GM21737 (cell line): ENCODE data around the gene HSPA1A.

Experiments
- ATAC-seq: cut with Tn5 transposase; IDR thresholded peaks from one replicate; pipeline ENCODE4 v1.9.1; 2021; ENCODE audit warnings: mild to moderate bottlenecking, moderate library complexity; ENCODE audit not compliant: unreplicated experiment

Gene HSPA1A

DNA sequence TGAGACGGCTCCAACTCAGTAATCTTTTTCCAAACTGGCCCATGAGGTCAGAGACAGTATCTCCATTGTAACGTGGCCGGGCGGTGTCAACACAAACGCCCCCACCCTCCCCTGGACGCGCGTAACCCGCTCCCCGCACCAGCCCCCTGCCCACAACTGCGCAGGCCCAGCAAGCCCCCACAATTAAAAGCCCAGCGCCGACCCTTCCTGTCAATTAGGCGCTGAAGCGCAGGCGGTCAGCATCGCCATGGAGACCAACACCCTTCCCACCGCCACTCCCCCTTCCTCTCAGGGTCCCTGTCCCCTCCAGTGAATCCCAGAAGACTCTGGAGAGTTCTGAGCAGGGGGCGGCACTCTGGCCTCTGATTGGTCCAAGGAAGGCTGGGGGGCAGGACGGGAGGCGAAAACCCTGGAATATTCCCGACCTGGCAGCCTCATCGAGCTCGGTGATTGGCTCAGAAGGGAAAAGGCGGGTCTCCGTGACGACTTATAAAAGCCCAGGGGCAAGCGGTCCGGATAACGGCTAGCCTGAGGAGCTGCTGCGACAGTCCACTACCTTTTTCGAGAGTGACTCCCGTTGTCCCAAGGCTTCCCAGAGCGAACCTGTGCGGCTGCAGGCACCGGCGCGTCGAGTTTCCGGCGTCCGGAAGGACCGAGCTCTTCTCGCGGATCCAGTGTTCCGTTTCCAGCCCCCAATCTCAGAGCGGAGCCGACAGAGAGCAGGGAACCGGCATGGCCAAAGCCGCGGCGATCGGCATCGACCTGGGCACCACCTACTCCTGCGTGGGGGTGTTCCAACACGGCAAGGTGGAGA lies at the start of gene HSPA1A, which contains the start of gene HSPA1L:
Gene HSPA1A (plus strand): TSS at position 519 of the 814 bp plus-strand sequence. CDS start 214 bp downstream, at position 733.
Gene HSPA1L (minus strand): TSS at position 259 of the 814 bp plus-strand sequence. CDS start 3,311 bp downstream, outside the sequence.
- no peak for ATAC-seq

DNA sequence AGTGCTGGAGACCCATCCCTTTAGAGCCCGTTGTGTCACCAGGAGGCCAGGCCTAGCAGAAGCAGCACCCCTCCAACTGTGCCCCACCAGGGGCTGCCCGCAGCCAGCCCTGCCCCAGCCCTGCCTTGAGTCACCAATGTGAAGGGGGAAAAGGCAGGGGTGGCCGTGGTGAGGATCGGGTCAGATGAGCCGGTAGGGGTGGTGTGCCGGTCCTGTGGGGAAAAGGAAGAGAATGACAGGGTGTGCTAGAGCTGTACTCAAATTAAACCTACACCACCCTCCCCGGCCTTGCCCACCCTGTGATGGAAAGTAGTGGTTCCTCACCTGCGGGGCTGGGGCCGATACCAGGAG lies 49.8 kb upstream of the HSPA1A start:
- ATAC-seq = no peak

DNA sequence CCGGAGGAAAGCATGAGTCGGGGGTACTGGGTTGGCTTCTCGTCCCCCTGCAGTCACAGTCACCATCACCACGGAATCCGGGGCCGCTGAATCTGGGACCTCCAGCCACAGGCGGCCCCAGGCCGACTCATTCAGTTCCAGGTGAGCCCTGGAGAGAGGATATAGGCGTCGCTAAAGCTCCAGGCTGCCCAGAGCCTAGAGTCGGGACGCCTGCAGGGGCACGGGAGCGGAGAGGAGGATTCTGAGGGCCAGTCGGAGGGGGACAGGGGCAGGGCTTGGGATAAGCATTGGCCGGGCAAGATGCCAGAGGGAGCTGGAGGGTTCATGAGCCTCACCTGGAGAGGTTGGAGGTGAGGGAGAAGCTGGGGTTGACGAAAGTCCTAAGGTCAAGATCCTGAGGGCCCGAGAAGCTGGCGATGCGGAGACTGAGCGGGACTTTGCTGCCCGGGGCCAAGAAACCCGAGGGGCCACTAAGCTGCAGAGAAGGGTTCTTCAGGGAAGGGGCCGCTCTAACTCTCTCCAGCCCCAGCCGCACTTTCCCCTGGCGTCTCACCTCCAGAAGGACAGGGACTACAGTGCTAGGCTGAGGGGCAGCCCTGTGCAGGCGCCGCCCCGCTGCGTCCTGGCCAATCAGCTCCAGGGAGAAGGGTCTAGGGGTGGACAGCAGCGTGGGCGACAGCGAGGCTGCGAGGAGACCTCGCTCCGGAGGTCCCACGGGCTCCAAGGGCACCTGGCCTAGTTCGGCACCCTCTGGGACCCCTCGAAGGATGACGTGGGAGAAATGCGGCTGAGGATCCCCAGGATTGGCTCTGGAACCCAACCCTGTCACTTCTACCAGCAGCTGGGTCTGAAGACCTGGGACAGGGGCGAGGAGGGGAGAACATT lies 49.2 kb upstream of the HSPA1A start:
- no peak for ATAC-seq

DNA sequence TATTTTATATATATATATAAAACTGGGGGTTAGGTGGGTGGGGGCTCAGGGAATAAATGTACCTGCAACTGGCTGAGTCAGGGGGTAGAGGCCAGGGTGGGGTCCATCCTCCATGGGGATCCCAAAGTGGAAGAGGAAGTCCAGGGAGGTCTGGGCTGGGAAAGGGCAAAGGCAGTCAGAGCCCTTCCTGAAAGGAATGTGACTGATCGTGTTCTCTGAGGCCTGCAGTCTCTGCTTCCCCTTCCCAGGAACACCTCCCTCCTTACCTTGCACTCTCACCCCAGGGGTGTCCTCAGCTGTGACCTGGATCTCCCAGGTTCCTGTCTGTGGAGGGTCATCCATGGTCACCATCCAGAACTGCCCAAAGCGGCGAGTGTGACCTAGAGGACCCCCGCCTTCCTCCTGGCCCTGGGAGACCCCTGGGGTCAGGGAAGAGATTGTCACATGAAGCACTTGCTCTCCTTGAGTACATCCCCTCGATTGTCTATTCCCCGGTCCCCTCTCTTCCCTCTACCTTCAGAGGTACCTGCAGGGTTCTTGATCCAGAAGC lies 48.2 kb upstream of the HSPA1A start:
- ATAC-seq = no peak

DNA sequence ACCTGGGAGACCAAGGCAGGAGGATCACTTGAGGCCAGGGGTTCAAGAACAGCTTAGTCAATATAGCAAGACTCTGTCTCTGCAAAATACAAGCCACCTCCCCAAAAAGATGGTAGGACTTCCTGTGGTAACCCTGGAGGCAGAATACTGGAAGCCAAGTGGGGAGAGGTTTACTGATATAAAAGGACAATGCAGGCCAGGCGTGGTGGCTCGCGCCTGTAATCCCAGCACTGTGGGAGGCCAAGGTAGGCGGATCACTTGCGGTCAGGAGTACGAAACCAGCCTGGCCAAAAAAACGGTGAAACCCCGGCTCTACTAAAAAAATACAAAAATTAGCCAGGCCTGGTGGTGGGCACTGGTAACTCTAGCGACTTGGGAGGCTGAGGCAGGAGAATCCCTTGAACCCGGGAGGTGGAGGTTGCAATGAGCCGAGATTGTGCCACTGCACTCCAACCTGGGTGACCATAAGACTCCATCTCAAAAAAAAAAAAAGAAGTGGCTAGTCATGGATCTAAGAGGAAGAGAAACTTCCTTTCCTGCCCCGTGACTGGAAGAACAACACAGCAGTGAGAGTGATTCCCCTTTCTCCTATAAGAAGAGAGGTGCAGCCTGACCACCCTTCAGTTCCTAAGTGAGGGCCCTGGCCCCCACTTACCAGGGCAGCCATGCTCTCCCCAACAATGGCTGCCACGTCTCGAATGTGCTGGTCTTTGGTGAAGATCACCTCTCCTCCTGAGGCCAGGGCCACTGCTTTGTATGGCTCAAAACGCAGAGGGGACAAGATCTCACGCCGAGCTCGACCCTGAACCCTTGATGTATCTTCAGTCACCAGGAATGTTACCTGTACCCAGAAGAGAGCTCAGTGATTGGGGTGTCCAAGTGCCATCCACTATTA lies 46.7 kb upstream of the HSPA1A start:
- no peak for ATAC-seq

DNA sequence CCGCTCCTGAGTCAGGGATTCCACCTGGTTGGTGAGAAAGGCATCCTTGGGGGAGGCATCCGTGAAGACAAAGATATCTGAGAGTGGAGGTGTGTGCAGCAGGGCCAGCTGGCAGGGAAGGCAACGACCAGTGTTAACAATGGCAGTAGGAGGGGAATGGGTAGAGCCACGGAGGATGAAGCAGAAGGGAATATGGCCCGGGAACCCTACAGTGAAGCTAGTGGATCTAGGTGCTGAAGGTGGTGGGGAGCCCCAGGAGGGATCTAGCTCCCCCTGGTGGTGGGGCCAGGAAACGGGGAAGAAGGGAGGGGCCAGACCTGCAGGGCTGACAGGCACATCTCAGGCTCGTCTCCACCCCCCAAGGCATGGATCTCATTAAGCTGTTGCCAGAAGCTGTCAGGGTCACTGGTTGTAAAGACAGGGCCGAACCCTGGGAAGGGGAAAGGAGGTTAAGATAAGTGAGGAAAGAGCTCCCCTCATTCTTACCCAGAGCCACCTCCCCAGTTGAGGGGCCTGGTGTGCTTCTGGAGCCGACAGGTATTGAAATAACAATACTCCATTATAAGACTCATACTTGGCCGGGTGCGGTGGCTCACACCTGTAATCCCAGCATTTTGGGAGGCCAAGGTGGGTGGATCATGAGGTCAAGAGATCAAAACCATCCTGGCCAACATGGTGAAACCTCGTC lies 45.5 kb upstream of the HSPA1A start:
- no peak for ATAC-seq

DNA sequence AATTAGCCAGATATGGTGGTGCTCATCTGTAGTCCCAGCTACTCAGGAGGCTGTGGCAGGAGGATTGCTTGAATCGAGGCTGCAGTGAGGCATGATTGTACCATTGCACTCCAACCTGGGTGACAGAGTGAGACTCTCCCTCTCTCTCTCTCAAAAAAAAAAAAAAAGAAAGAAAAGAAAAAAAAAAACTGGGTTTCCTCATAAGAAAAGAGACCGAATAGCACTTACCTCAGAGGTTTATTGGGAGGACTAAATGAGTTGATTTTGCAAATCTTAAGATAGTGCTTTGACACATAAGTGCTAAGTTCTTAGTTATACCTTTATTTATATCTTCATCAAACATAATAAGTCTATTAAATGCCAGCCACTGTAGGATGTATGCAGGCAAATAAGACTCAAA lies 44.5 kb upstream of the HSPA1A start:
- no peak for ATAC-seq

DNA sequence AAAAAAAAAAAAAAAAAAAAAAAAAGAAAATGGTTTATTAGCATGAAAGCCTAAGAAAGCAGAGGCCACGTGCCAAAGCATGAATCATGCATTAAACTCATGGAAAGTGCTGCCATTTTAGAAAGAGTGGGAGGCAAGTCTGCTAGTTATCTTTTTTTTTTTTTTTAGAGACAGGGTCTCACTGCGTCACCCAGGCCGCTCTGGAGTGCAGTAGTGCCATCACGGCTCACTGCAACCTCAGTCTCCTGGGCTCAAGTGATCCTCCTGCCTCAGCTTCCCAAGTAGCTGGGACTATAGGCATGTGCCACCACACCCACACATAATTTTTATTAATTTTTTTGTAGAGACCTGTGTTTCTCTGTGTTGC lies 43.4 kb upstream of the HSPA1A start:
- no peak for ATAC-seq

DNA sequence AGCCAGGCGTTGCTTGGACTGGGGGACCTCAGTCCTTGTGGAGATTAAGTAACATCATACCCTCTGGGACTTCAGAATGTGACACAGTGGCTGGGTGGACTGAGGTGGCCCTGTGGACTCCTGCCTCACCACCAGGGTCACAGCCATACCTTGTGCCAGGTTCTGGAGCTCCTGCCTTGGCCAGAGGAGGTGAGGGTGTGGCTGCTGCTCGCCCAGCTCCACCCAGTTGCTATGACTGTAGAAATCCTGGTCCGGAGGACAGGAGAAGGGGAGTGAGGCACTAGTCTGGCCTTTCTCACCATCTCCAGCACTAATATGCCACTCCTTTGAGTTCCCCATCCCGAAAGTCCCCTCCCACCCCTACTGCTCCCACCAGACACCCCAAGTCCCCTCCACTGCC lies 40.2 kb upstream of the HSPA1A start:
- ATAC-seq = no peak

DNA sequence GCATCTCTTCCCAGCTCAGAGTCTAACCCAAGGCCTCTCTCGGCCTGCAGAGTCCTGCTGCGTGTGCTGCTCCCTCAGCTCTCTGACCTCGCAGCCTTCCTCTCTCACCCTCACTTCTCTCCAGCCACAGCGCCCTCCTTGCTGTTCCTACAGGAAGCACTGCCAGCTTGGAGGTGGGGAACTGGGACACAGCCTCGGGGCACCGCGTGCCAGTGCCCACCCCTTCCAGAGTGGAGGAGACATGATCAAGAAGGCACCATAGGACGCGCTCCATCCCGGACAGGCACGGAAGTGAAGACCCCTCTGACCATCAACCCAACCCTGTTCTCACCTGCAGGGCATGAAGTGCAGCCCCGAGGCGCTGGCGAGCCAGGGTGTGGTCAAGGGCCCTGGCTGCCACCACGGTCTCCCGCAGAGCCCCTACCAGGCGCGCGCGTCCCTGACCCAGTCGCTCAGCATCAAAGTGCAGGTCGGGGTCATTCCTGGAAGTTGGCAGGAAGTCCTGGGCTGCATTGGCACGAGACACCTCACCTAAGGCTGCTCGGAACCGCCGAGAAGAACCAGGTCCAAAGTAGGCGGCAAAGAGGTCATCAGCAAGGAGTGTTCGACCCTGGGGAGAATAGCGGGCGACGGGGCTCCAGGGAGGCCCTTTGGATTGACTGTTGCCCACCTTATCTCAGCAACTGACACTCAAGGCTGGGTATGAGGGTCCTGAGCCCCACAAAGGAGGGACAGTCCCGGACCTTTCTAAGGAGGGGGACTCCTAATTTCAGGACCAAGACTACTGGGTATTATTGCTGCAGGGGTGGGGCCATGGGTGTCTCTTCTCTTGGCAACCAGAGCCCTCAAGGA lies 39.5 kb upstream of the HSPA1A start:
- no peak for ATAC-seq

DNA sequence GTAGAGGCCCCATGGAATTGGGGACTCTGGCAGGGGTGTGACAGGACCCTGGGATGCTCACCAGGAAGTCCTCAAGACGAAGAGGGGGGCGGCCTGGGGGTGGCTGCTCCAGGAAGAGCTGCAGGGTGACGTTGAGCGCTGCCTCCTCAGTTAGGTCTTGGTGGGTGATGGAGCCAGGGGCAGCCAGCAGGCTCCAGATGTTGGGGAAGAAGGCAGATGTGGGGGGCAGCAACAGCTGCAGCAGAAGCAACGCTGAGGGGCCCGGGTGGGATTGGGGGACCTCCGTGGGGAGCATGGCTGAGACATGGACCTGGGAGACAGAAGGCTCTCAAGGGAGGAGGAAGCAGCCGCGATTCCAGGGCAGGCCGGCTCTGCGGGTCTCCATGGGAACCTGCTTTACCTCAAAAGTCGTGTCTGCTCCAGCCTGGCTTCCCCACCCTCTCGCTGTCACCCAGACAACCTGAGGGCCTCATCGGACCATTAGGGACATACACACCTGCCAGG lies 38.8 kb upstream of the HSPA1A start:
- no peak for ATAC-seq

DNA sequence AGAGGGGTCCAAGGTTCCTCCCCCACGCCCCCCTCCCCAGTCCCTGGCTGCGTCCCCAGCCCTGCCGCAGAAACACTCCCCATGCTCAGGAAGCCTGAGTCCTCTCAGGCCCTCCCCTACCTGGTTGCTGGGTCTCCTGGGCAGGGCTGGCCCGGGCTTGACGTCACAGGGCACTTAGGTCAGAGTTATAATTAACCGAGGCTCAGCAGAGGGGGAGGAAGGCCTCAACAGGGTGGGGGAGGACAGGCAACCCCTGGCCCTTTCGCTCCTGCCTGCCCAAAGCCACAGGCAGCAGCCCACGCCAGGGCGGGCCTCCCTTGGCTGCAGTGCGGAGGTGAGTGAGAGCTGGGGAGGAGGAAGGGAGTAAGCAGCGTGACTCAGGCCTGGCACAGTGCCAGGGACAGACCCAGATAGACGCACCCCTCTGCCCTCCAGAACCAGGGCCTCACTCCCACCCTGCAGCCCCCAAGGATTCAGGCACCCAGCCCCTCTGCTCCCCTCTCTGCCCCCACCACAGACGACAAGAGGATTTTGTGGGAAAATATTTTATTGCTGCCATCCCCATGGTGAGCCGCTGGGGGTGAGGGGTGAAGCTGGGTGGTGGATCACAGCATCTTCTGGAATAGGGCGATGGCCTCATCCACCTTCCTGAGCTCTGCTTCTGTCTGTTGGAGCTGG lies 38.2 kb upstream of the HSPA1A start, which contains the start of gene VWA7:
Gene VWA7 (minus strand): TSS at position 340 of the 678 bp plus-strand sequence. CDS start 549 bp downstream, outside the sequence.
- peak; percentile 65 for ATAC-seq

DNA sequence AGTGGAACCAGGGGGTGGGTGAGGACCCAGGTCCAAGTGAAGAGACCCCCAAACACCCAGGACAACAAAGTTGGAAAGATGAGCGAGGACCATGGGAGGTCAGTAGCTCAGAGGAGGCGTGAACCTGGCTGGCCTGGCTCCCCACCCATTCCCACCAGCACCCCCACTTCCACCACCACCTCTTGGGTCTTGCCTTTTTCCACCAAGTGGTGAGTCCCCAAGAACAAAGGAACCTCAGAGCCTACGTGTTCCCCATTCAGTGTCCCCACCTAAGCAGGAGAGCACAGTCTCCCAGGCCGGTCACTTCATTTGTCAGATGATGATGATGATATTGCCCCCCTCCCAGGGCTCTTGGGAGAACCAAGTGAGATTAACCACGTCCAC lies 37.7 kb upstream of the HSPA1A start:
- ATAC-seq = no peak

DNA sequence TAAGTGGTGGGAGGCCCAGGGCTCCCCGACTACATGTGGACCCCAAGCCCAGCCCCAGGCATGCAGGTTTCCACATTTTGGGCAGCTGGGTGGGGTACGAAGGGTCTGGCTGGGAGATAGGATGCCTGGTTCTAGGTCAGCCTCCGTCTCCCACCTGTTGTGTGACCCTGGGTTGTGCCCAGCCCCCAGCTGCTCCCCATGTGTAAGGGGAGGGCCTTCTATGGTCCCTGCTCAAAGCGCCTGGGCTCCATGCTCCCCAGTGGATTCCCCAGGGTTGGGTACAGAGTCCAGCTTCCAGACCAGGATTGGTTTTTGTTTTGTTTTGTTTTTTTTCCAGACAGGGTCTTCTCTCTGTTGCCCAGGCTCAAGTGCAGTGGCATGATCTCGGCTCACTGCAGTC lies 37.1 kb upstream of the HSPA1A start:
- no peak for ATAC-seq

DNA sequence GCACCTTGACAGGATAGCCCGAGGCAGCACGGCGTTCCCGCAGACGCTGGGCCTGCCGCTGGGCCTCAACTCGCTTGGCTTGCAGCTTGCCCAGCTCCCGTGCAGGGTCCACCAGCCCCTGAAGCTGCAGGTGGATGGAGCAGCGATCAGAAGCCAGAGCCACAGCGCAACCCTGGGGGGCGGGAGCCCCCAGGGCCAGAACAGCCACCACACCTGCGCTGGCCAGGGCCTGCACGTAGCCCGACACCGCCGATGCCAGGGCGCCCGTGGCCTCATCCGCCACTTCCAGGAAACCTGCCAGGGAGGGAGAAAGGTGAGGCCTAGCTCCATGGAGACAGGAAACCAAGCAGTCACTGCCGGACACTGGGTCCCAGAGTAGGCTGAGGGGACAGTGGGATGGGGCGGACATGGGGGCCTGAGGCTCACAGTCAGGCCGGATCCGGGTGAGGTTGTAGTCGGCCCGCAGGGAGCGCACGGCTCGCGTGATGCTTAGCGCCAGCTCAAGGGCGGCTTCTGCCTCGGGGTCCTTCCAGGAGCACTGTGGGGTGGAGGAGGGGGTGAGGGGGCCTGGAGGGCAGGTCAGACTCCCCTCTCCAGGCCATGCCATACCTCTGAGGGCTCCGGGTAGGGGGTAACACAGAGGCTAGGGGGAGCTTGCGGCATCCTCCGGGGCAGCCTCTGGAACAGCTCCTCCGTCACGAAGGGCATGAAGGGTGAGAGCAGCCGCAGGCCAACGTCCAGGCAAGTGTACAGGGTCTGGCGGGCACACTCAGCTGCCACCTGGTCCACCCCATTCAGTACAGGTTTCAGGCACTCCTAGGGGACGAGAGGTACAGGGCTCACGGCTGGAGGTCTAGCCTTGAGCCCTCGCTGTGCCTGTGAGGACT lies 36.1 kb upstream of the HSPA1A start:
- ATAC-seq = no peak

DNA sequence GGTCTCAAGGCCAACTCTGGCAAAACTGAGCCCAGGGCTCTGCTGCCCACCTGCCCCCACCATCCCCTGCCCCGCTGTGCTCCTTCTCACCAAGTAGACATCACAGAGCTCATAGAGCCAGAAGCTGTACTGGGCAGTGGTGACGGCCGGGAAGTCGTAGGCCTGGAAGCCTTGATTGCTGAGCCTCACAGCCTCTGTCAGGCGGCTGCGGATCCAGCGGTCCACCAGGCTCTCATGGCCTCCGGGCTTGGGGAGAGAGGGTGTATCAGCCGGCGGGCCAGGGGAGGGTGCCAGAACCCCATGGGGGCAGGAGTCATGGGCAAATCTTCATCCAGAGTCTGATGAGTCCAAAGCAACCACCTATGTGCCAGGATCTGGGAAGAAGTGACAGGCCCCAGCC lies 35.4 kb upstream of the HSPA1A start:
- ATAC-seq = no peak

DNA sequence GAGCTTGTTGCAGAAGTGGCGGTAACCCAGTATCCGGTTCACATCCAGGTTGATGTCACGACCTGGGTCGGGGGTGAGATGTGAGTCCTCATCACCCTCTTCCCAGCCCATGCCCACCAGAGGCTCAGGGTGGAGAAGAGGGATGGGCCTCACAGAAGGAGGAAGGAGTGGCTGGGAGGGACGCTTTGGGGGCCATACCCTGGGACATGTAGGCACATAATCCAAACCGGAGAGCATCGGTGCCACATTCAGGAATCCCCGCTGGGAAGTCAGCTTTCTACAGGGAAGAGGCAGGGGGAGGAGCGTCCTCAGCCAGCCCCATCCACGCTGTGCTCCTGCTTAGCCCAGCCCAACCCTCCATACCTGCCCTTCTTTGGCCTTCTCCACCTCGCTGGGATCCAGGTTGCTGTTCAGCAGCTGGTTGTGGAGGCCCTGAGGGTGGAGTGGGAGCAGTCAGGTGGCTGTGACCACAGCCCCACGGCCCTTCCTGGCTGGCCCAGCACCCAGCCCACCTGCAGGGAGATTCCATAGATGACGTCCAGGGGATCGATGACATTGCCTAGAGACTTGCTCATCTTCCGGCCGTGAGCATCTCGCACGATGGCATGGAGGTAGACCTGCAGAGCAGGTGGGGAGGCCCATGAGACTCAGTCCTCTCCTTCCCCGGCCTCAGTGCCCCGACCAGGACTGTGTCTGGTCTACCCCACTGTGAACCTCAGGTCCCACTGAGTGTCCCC lies 34.7 kb upstream of the HSPA1A start:
- no peak for ATAC-seq
